ENCODE results near the gene CRACR2B. TPM values are rescaled to one million over a fixed set of nuclear protein-coding genes. Genes with fewer than 3 reads are reported as not detected.

CRACR2B gene
- total and polyA plus RNA-seq, 2 of the 8 experiments (the other 6 are each of a cell fraction or from before 2014, with no cell fraction given) = 18.2 to 26.4 TPM

DNA sequence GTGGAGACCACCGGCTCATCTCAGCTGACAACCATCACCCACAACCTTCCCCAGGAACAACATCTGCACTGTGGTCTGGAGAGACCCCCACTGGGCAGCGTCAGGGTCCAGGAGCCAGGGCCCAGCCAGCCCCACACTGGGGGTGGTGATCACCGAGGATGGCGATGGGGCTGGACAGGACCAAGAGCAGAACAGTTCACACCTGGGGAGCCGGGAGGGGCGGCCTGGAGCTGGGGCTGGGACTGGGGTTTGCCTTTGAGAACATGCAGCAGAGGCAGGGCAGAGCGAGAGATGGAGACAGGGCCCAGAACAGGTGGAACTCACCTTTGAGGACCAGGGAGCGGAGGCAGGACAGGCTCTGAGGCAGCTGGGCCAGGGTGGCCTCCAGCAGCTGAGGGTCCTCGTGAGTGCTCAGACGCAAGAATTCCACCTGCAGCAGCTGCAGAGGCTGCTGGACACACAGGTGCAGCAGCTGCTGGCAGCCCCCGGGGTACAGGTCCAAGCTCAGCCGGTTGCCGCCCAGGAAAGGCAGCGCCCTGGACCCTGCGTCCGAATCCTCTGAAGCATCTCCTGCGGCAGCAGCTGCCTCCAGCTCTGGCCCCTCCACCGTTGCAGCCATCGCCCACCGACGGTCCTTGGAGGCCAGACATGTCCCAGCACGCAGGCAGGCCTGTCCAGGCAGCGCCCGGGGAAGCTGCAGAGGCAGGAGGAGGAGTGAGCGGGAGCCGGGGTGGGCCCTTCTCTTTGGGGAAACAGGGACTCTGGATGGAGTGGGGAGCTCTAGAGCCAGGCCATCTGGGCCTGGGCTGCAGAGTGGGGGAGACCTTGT, 23.7 kb upstream of the CRACR2B start (continued):
- TF ChIP-seq CHD2 (IDR thresholded peaks at IDR 0.05; ENCODE audit: low read length) = no peak
- no peak for TF ChIP-seq RNF2 (IDR thresholded peaks at IDR 0.05; ENCODE audit: borderline replicate concordance, low read depth, low read length, missing control alignments, poor library complexity, severe bottlenecking)
- no peak for TF ChIP-seq TAF1 (IDR thresholded peaks at IDR 0.05; ENCODE audit: low read depth, low read length)
- TF ChIP-seq HDAC2 (IDR thresholded peaks at IDR 0.05; ENCODE audit: borderline replicate concordance in 1 of 2, low read depth in 2 of 2, low read length in 2 of 2) = no peak
- no peak for TF ChIP-seq CTBP2 (IDR thresholded peaks at IDR 0.05; ENCODE audit: borderline replicate concordance, insufficient read depth, insufficient read length, low read length)
- no peak for TF ChIP-seq CEBPB (IDR thresholded peaks at IDR 0.05; ENCODE audit: low read depth, low read length)
- TF ChIP-seq KDM5A (IDR thresholded peaks at IDR 0.05; ENCODE audit: low read length) = no peak

All from H1 (cell line).